Sigmoid colon (tissue), 7 donors: Measurements from ENCODE around the gene ACTN4. TPM values are rescaled to one million over a fixed set of nuclear protein-coding genes. Genes with fewer than 3 reads are reported as not detected.

ENCODE experiments used
- DNase-seq: peaks from one replicate; pipeline ENCODE4 v3.0.0-alpha.2; 2019
- H3K27ac ChIP-seq, 4 donors: fragments of 200-600 bp; sonication (generic); one replicate each; pipeline ENCODE4 v1.5.1; 2016 to 2019; ENCODE audit warnings: mild to moderate bottlenecking in 1 of 4
- H3K27me3 ChIP-seq, 3 donors: fragments of 200-600 bp; sonication (generic); one replicate each; pipeline ENCODE4 v1.5.1; 2019; ENCODE audit warnings: mild to moderate bottlenecking in 1 of 3
- H3K36me3 ChIP-seq, 4 donors: fragments of 200-600 bp; sonication (generic); one replicate each; pipeline ENCODE4 v1.5.1; 2016 to 2019
- H3K4me1 ChIP-seq, 4 donors: fragments of 200-600 bp; sonication (generic); one replicate each; pipeline ENCODE4 v1.5.1; 2017 to 2019
- H3K4me3 ChIP-seq, 4 donors: fragments of 200-600 bp; sonication (generic); one replicate each; pipeline ENCODE4 v1.5.1; 2017 to 2019; ENCODE audit warnings: mild to moderate bottlenecking in 2 of 4, moderate library complexity in 1 of 4
- H3K9me3 ChIP-seq, 4 donors: fragments of 200-600 bp in 3 of 4; sonication (generic) in 3 of 4; one replicate each; pipeline versions ENCODE4 v1.5.1 to v1.6.1; 2013 to 2019
- CTCF ChIP-seq, 4 experiments: fragments of 450-650 bp in 3 of 4; fragments of 200-600 bp in 1 of 4; IDR thresholded peaks; one replicate each; pipeline ENCODE4 v1.5.1; 2016 to 2019; ENCODE audit warnings: antibody characterized with exemption in 4 of 4, mild to moderate bottlenecking in 3 of 4, moderate library complexity in 2 of 4
- EP300 ChIP-seq, 4 donors: sonication (generic); formaldehyde crosslinking; IDR thresholded peaks; one replicate each; pipeline ENCODE4 v1.6.1; 2017; ENCODE audit warnings: antibody characterized with exemption in 4 of 4
- POLR2A ChIP-seq, 2 donors: fragments of 450-650 bp; IDR thresholded peaks; one replicate each; pipeline ENCODE4 v1.6.1; 2016; ENCODE audit warnings: antibody characterized with exemption in 2 of 2, mild to moderate bottlenecking in 2 of 2, moderate library complexity in 2 of 2
- POLR2AphosphoS5 ChIP-seq, 4 donors: sonication (generic); formaldehyde crosslinking; IDR thresholded peaks; one replicate each; pipeline ENCODE4 v1.6.1; 2017; ENCODE audit warnings: antibody characterized with exemption in 4 of 4
- WGBS, 2 donors: extraction: QIAGEN DNeasy Blood & Tissue Kit; methylation state at CpG; one replicate each; pipeline ENCODE4 v1.1.7; 2013; 5-methylcytosine and 5-hydroxymethylcytosine counted together
- intact Hi-C: fragments of 100-400 bp; cut with DNase I; formaldehyde crosslinking; loops from one replicate; pipeline ENCODE4 v1.15.1; 2023
- polyA plus RNA-seq, 3 donors: library from polyadenylated mRNA; stranded (reverse); fragments of 200-250 nt; gene quantifications; one replicate each; pipeline ENCODE4 v1.2.3, GENCODE V29; 2013
- total RNA-seq, 4 donors: library from RNA; depleted of rRNA; stranded (reverse); fragments of >200 nt; gene quantifications; one replicate each; pipeline ENCODE4 v1.1.0, GENCODE V29; 2016
- donor health status: healthy with polysubstance abuse.
- donor health status: Bipolar disorder and iron deficiency.
- donor health status: healthy.

Gene ACTN4
- total and polyA plus RNA-seq, 7 donors = 122 to 456 (median 176) TPM

GRCh38 chr19:38673030-38673429 lies 25.6 kb downstream of the ACTN4 start:
- intact Hi-C loops = no loop called here
- Histone ChIP-seq H3K9me3 (no peaks in the 10 kb centered on the region), H3K4me1 (peaks cover 0 to 83% (median 81%) of the 10 kb centered on the region in 4 donors), H3K36me3 (no peaks in the 10 kb centered on the region), H3K4me3 (no peak overlapping the region), H3K27ac (peak overlapping the region; percentile 96 to 100 (median 98)), H3K27me3 (no peaks in the 10 kb centered on the region)
- TF ChIP-seq CTCF (IDR thresholded peaks at IDR 0.05) (no peak), POLR2AphosphoS5 (IDR thresholded peaks at IDR 0.05) (no peak), POLR2A (IDR thresholded peaks at IDR 0.05) (no peak), EP300 (IDR thresholded peaks at IDR 0.05) (no peak)
- WGBS, 2 donors = 84 to 91% methylated on average over 4 of the region's 4 CpGs
- no peak for DNase-seq

GRCh38 chr19:38674388-38675171 lies 27.1 kb downstream of the ACTN4 start:
- intact Hi-C loops = no loop called here
- H3K27me3 ChIP-seq = no peaks in the 10 kb centered on the region
- DNase-seq = no peak
- H3K36me3 ChIP-seq = no peaks in the 10 kb centered on the region
- 81% methylated on average over 16 of the region's 16 CpGs for WGBS, 2 donors
- peaks cover 0 to 82% (median 81%) of the 10 kb centered on the region in 4 donors for H3K4me1 ChIP-seq
- peak overlapping the region; percentile 80 to 97 (median 96) for H3K27ac ChIP-seq
- H3K4me3 ChIP-seq = peak overlapping the region in 1 of 4 donors; percentile 4
- no peaks in the 10 kb centered on the region for H3K9me3 ChIP-seq
- TF ChIP-seq POLR2AphosphoS5 (IDR thresholded peaks at IDR 0.05) = peak; percentile 4 to 62 (median 19)
- no peak for TF ChIP-seq CTCF (IDR thresholded peaks at IDR 0.05)
- TF ChIP-seq POLR2A (IDR thresholded peaks at IDR 0.05) = no peak
- TF ChIP-seq EP300 (IDR thresholded peaks at IDR 0.05) = peak in 3 of 4 donors; percentile 2 to 90 (median 43)

GRCh38 chr19:38675611-38676010 lies 28.2 kb downstream of the ACTN4 start:
- peaks cover 0 to 81% (median 78%) of the 10 kb centered on the region in 4 donors for H3K4me1 ChIP-seq
- no peaks in the 10 kb centered on the region for H3K9me3 ChIP-seq
- H3K27me3 ChIP-seq = no peaks in the 10 kb centered on the region
- DNase-seq = no peak
- H3K4me3 ChIP-seq = no peak overlapping the region
- intact Hi-C loops = no loop called here
- peak overlapping the region; percentile 80 to 97 (median 96) for H3K27ac ChIP-seq
- no peaks in the 10 kb centered on the region for H3K36me3 ChIP-seq
- TF ChIP-seq EP300 (IDR thresholded peaks at IDR 0.05) (no peak), CTCF (IDR thresholded peaks at IDR 0.05) (no peak), POLR2A (IDR thresholded peaks at IDR 0.05) (no peak), POLR2AphosphoS5 (IDR thresholded peaks at IDR 0.05) (no peak)
- WGBS, 2 donors = 83 to 89% methylated on average over 5 of the region's 5 CpGs

GRCh38 chr19:38676023-38676877 lies 28.8 kb downstream of the ACTN4 start:
- Histone ChIP-seq H3K36me3 (no peaks in the 10 kb centered on the region), H3K27me3 (no peaks in the 10 kb centered on the region), H3K4me1 (peaks cover 0 to 74% (median 73%) of the 10 kb centered on the region in 4 donors), H3K4me3 (no peak overlapping the region), H3K27ac (peak overlapping the region; percentile 80 to 97 (median 96)), H3K9me3 (no peaks in the 10 kb centered on the region)
- DNase-seq = no peak
- intact Hi-C loops = no loop called here
- 54 to 65% methylated on average over 13 of the region's 13 CpGs for WGBS, 2 donors
- TF ChIP-seq CTCF (IDR thresholded peaks at IDR 0.05) (no peak), POLR2A (IDR thresholded peaks at IDR 0.05) (no peak), EP300 (IDR thresholded peaks at IDR 0.05) (no peak), POLR2AphosphoS5 (IDR thresholded peaks at IDR 0.05) (peak in 1 of 4 donors; percentile 6)
